Natural killer cell (primary cell): Measurements from ENCODE around the gene L3MBTL4. TPM values are rescaled to one million over a fixed set of nuclear protein-coding genes. Genes with fewer than 3 reads are reported as not detected.

ENCODE experiments used
- ATAC-seq, 3 donors: fragments of 150-1000 bp in 2 of 3; fragments of 200-7000 bp in 1 of 3; cut with Tn5 transposase; 1 replicate in 1 of 3; 2 replicates in 2 of 3; pipeline ENCODE4 v1.10.0; 2021; ENCODE audit warnings: mild to moderate bottlenecking in 2 of 3, moderate library complexity in 2 of 3
- DNase-seq, 2 donors: peaks; one replicate each; pipeline versions ENCODE4 v3.0.0 to v3.0.0-alpha.2; 2013 to 2021; ENCODE audit warnings: mixed read lengths in 1 of 2
- H3K27ac ChIP-seq: one replicate; pipeline ENCODE4 v1.5.1; 2013; ENCODE audit warnings: mild to moderate bottlenecking, low read length
- H3K27me3 ChIP-seq: one replicate; pipeline ENCODE4 v1.6.1; 2013; ENCODE audit warnings: low read length; ENCODE audit not compliant: control insufficient read depth, insufficient read depth
- H3K36me3 ChIP-seq: one replicate; pipeline ENCODE4 v1.6.1; 2013; ENCODE audit warnings: low read length; ENCODE audit not compliant: control insufficient read depth, insufficient read depth
- H3K4me1 ChIP-seq: one replicate; pipeline ENCODE4 v1.6.1; 2013; ENCODE audit warnings: low read length; ENCODE audit not compliant: control insufficient read depth, insufficient read depth
- H3K4me3 ChIP-seq: one replicate; pipeline ENCODE4 v1.5.1; 2013; ENCODE audit warnings: low read length
- H3K9me3 ChIP-seq: one replicate; pipeline ENCODE4 v1.6.1; 2013; ENCODE audit warnings: low read length; ENCODE audit not compliant: control insufficient read depth, insufficient read depth
- H3K27ac Mint-ChIP-seq, 2 donors: one replicate each; pipeline ENCODE4 v1.8.0; 2022; ENCODE audit warnings: mild to moderate bottlenecking in 2 of 2, mixed read lengths in 2 of 2, moderate library complexity in 1 of 2
- H3K27me3 Mint-ChIP-seq, 2 donors: one replicate each; pipeline ENCODE4 v1.8.0; 2022; ENCODE audit warnings: low read depth in 2 of 2, mixed read lengths in 2 of 2
- H3K36me3 Mint-ChIP-seq: one replicate; pipeline ENCODE4 v1.8.0; 2022; ENCODE audit warnings: mixed read lengths
- H3K4me1 Mint-ChIP-seq, 2 donors: one replicate each; pipeline ENCODE4 v1.8.0; 2022; ENCODE audit warnings: mixed read lengths in 2 of 2
- H3K4me3 Mint-ChIP-seq: one replicate; pipeline ENCODE4 v1.8.0; 2022; ENCODE audit warnings: mild to moderate bottlenecking, moderate library complexity, mixed read lengths
- H3K9me3 Mint-ChIP-seq, 2 donors: one replicate each; pipeline ENCODE4 v1.8.0; 2022; ENCODE audit warnings: mixed read lengths in 2 of 2
- WGBS: methylation state at CpG from one replicate; pipeline ENCODE4 v1.1.7; 2013; ENCODE audit warnings: missing lambda C conversion rate; ENCODE audit not compliant: insufficient coverage; 5-methylcytosine and 5-hydroxymethylcytosine counted together
- intact Hi-C: fragments of 100-400 bp; cut with micrococcal nuclease; formaldehyde crosslinking; loops from one replicate; pipeline ENCODE4 v1.14.2; 2022
- total RNA-seq, 4 donors: library from RNA; stranded (reverse); fragments of 120-200 nt in 1 of 4; gene quantifications; one replicate each; pipeline versions ENCODE4 v1.2.3 to v1.2.4, GENCODE V29; 2013 to 2022
- TF ChIP-seq, protein P1 (sequence below): fragments of 200-600 bp; IDR thresholded peaks from one replicate; pipeline ENCODE4 v1.8.0; 2022; ENCODE audit warnings: antibody characterized with exemption

The L3MBTL4 gene
- total RNA-seq, 3 donors from 2014 or later (not counting 1 experiment from before 2014, with no cell fraction given) = 27.9 to 34.2 (median 30.0) TPM

DNA sequence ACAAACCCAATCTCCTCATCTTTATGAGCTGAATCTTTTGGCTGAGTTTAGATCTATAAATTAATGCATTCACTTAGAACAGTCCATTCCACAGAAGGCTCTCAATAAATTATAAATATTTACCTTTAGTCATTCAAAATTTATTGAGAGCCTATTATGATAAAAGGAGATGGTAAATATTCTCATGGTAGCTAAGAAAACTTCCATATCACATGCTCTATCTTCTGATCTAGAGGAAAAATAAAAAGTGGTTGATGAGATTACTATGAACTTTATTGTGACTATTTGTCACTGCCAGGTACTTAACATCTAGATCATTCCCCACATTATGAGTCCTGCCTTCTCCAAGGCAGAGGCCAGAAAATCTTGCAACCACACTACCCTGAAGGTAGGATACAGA is 62.4 kb downstream of the L3MBTL4 start:
- H3K36me3 ChIP-seq = no peaks in the 10 kb centered on the region
- peaks cover 7% of the 10 kb centered on the region for H3K36me3 Mint-ChIP-seq
- TF ChIP-seq, protein P1, sequence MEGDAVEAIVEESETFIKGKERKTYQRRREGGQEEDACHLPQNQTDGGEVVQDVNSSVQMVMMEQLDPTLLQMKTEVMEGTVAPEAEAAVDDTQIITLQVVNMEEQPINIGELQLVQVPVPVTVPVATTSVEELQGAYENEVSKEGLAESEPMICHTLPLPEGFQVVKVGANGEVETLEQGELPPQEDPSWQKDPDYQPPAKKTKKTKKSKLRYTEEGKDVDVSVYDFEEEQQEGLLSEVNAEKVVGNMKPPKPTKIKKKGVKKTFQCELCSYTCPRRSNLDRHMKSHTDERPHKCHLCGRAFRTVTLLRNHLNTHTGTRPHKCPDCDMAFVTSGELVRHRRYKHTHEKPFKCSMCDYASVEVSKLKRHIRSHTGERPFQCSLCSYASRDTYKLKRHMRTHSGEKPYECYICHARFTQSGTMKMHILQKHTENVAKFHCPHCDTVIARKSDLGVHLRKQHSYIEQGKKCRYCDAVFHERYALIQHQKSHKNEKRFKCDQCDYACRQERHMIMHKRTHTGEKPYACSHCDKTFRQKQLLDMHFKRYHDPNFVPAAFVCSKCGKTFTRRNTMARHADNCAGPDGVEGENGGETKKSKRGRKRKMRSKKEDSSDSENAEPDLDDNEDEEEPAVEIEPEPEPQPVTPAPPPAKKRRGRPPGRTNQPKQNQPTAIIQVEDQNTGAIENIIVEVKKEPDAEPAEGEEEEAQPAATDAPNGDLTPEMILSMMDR = no peak
- DNase-seq (no peak), ATAC-seq (no peak)
- H3K9me3 ChIP-seq = no peaks in the 10 kb centered on the region
- H3K4me3 Mint-ChIP-seq = no peak overlapping the region
- no peaks in the 10 kb centered on the region for H3K9me3 Mint-ChIP-seq
- no peak overlapping the region for H3K27ac Mint-ChIP-seq
- no peak overlapping the region for H3K4me3 ChIP-seq
- intact Hi-C loops = no loop called here
- H3K4me1 Mint-ChIP-seq = peaks cover 26 to 37% of the 10 kb centered on the region in 2 donors
- H3K27me3 Mint-ChIP-seq = no peaks in the 10 kb centered on the region
- no peaks in the 10 kb centered on the region for H3K4me1 ChIP-seq
- no peaks in the 10 kb centered on the region for H3K27me3 ChIP-seq
- no peak overlapping the region for H3K27ac ChIP-seq

DNA sequence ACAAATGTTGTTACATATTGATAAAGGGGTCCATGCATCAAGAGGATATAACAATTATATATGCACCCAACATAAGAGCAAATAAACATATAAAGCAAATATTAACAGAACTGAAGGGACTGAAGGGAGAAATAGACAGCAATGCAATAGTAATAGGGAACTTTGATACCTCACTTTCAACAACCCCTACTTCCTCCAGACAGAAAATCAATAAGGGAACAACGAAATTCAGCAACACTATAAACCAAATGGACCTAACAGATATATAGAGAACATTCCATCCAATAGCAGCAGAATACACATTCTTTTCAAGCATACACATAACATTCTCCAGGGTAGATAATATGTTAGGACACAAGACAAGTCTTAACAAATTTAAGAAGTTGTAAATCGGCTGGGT is 71.7 kb downstream of the L3MBTL4 start:
- Histone ChIP-seq H3K36me3 (no peaks in the 10 kb centered on the region), H3K27ac (no peak overlapping the region), H3K9me3 (peaks cover 11% of the 10 kb centered on the region), H3K4me1 (no peaks in the 10 kb centered on the region), H3K27me3 (no peaks in the 10 kb centered on the region), H3K4me3 (no peak overlapping the region)
- ATAC-seq (no peak), DNase-seq (no peak)
- peaks cover 7 to 20% of the 10 kb centered on the region in 2 donors for H3K4me1 Mint-ChIP-seq
- no peak overlapping the region for H3K4me3 Mint-ChIP-seq
- 81% methylated on average over 2 of the region's 2 CpGs for WGBS
- peaks cover 7 to 20% of the 10 kb centered on the region in 2 donors for H3K9me3 Mint-ChIP-seq
- H3K27me3 Mint-ChIP-seq = no peaks in the 10 kb centered on the region
- intact Hi-C loops = no loop called here
- no peak overlapping the region for H3K27ac Mint-ChIP-seq
- H3K36me3 Mint-ChIP-seq = peaks cover 27% of the 10 kb centered on the region
- TF ChIP-seq, protein P1 = no peak

DNA sequence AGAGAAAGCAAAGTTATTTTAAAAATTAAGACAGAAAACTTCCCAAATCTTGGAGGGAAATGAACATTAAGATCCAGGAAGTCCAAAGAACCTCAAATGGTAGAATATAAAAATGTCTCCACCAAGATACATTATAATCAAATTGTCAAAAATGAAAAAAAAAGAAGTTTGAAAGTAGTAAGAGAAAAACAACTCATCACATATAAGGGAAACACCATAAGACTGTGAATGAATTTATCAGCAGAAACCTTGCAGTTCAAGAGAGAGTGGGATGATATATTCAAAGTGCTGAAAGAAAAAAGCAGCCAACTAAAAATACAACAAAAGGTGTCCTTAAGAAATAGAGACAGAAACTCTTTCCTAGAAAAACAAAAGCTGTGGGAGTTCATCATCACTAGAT is 73.0 kb downstream of the L3MBTL4 start:
- H3K9me3 ChIP-seq = peaks cover 11% of the 10 kb centered on the region
- no peak overlapping the region for H3K27ac ChIP-seq
- Mint-ChIP-seq H3K4me3 (no peak overlapping the region), H3K27me3 (no peaks in the 10 kb centered on the region), H3K36me3 (peaks cover 34% of the 10 kb centered on the region), H3K9me3 (peaks cover 9 to 24% of the 10 kb centered on the region in 2 donors), H3K27ac (no peak overlapping the region), H3K4me1 (peaks cover 6 to 20% of the 10 kb centered on the region in 2 donors)
- no peaks in the 10 kb centered on the region for H3K36me3 ChIP-seq
- H3K27me3 ChIP-seq = no peaks in the 10 kb centered on the region
- intact Hi-C loops = no loop called here
- no peaks in the 10 kb centered on the region for H3K4me1 ChIP-seq
- DNase-seq (no peak), ATAC-seq (no peak)
- TF ChIP-seq, protein P1 = no peak
- H3K4me3 ChIP-seq = no peak overlapping the region

DNA sequence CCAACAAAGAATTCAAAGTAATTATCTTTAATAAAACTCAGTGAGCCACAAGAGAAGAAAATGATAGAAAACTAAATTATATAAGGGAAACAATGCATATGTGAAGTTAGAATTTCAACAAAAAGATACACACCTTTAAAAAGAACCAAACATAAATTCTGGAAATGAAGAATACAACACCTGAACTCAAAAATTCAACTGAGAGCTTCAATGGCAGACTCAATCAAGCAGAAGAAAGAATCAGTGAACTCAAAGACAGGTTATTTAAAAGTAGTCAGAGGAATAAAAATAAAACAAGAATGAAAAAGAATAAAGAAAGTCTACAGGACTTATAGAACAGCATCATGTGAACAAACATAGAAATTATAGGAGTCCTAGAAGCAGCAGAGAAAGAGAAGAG is 73.4 kb downstream of the L3MBTL4 start:
- intact Hi-C loops = no loop called here
- no peak for ATAC-seq
- H3K27ac Mint-ChIP-seq = no peak overlapping the region

More for the DNA sequence above, 73.4 kb downstream of the L3MBTL4 start:
- Mint-ChIP-seq H3K4me3 (no peak overlapping the region), H3K36me3 (peaks cover 38% of the 10 kb centered on the region), H3K27me3 (no peaks in the 10 kb centered on the region), H3K9me3 (peaks cover 9 to 24% of the 10 kb centered on the region in 2 donors), H3K4me1 (peaks cover 6 to 21% of the 10 kb centered on the region in 2 donors)
- TF ChIP-seq, protein P1 = no peak
- H3K27me3 ChIP-seq = no peaks in the 10 kb centered on the region
- no peaks in the 10 kb centered on the region for H3K36me3 ChIP-seq
- DNase-seq = no peak
- peaks cover 11% of the 10 kb centered on the region for H3K9me3 ChIP-seq
- no peak overlapping the region for H3K27ac ChIP-seq
- no peaks in the 10 kb centered on the region for H3K4me1 ChIP-seq
- H3K4me3 ChIP-seq = no peak overlapping the region
